Activated naive CD8-positive, alpha-beta T cell treated with anti-CD3 and anti-CD28 coated beads, Interleukin-2, amount 10 ng/mL, durations not matched to agents 7 days and 5 days (primary cell): ENCODE results near the gene RAP1B. TPM values are rescaled to one million over a fixed set of nuclear protein-coding genes. Genes with fewer than 3 reads are reported as not detected.

Experiments used
- ATAC-seq: fragments of 150-1000 bp; cut with Tn5 transposase; one replicate; pipeline ENCODE4 v1.10.0; 2021; ENCODE audit warnings: low read depth, moderate library complexity
- POLR2A ChIA-PET: fragments of 350-600 bp; sonication (Branson Sonifier 250); formaldehyde crosslinking; loops from one replicate; lab custom pipeline; 2021; ENCODE audit warnings: antibody characterized with exemption; lab: Charles Lee
- DNase-seq: peaks from one replicate; pipeline ENCODE4 v3.0.0; 2021
- H3K27ac Mint-ChIP-seq: one replicate; pipeline ENCODE4 v1.8.0; 2022; ENCODE audit warnings: mild to moderate bottlenecking, mixed read lengths
- H3K27me3 Mint-ChIP-seq: one replicate; pipeline ENCODE4 v1.8.0; 2022; ENCODE audit warnings: mild to moderate bottlenecking, moderate library complexity, mixed read lengths
- H3K36me3 Mint-ChIP-seq: one replicate; pipeline ENCODE4 v1.8.0; 2021; ENCODE audit warnings: mild to moderate bottlenecking, mixed read lengths
- H3K4me1 Mint-ChIP-seq: one replicate; pipeline ENCODE4 v1.8.0; 2021; ENCODE audit warnings: mixed read lengths
- H3K4me3 Mint-ChIP-seq: one replicate; pipeline ENCODE4 v1.8.0; 2022; ENCODE audit warnings: mild to moderate bottlenecking, moderate library complexity, mixed read lengths
- H3K9me3 Mint-ChIP-seq: one replicate; pipeline ENCODE4 v1.8.0; 2021; ENCODE audit warnings: mixed read lengths
- total RNA-seq, 2 experiments: library from RNA; stranded (reverse); gene quantifications; one replicate each; pipeline ENCODE4 v1.2.3, GENCODE V29; 2021

Gene RAP1B
- total RNA-seq, 2 experiments from 2014 or later: 233 to 257 TPM

- peak; percentile 98 for ATAC-seq
- H3K9me3 Mint-ChIP-seq: no peaks in the 10 kb centered on the region
- peaks cover 14% of the 10 kb centered on the region for H3K36me3 Mint-ChIP-seq
- peak; percentile 92 for DNase-seq
- H3K27me3 Mint-ChIP-seq: no peaks in the 10 kb centered on the region
- POLR2A ChIA-PET: interaction anchor here (0.7 to 2.0 kb wide), 6 partner anchors 12 to 121 kb away, joined by 3 to 8 read pairs (median 4); partner anchors contain the start of genes MDM2 and RAP1B
- H3K4me3 Mint-ChIP-seq: peak within 1 kb of the TSS; percentile 94
- peak within 1 kb of the TSS; percentile 96 for H3K27ac Mint-ChIP-seq
- peaks cover 30% of the 10 kb centered on the region for H3K4me1 Mint-ChIP-seq
Measured at GRCh38 chr12:68686595-68687521, 76.2 kb downstream of the RAP1B start, which contains the start of gene NUP107. NUP107 (plus strand) TSS chr12:68686978; CDS start chr12:68687066, 88 bp downstream.

GRCh38 chr12:68695454-68695853 is 84.8 kb downstream of the RAP1B start:
- DNase-seq (no peak), ATAC-seq (no peak)
- POLR2A ChIA-PET: no interaction called here
- Mint-ChIP-seq H3K27ac (no peak overlapping the region), H3K27me3 (no peaks in the 10 kb centered on the region), H3K4me1 (peaks cover 9% of the 10 kb centered on the region), H3K4me3 (no peak overlapping the region), H3K36me3 (peaks cover 39% of the 10 kb centered on the region), H3K9me3 (no peaks in the 10 kb centered on the region)

- Mint-ChIP-seq H3K4me1 (peaks cover 2% of the 10 kb centered on the region), H3K9me3 (no peaks in the 10 kb centered on the region), H3K27ac (no peak overlapping the region), H3K4me3 (no peak overlapping the region), H3K36me3 (peaks cover 36% of the 10 kb centered on the region), H3K27me3 (no peaks in the 10 kb centered on the region)
- POLR2A ChIA-PET: no interaction called here
- DNase-seq: no peak
- no peak for ATAC-seq
Measured at GRCh38 chr12:68699486-68699885, 88.8 kb downstream of the RAP1B start.

Other genes with a start within 250 kb of the RAP1B start
- gene NUP107, start 76.1 kb downstream of the RAP1B start, total RNA-seq: 100 to 1,000 TPM in 1 of 2 experiments, 10 to 100 TPM in 1; 91.2 to 106 TPM
- gene SLC35E3, start 135.3 kb downstream of the RAP1B start, total RNA-seq: 1 to 10 TPM; 8.3 to 9.1 TPM
- 100 to 1,000 TPM; 156 to 169 TPM for gene MDM2, start 197.3 kb downstream of the RAP1B start, total RNA-seq